Skeletal muscle satellite cell (primary cell): ENCODE results near the gene JPT1.
"Not testable (repeated sequence)": the region's sequence is repeated elsewhere in the genome, so short reads cannot be mapped to it uniquely, and the experiment has no call there.

Experiments
- H3K27me3 ChIP-seq: 2 replicates; pipeline ENCODE4 v1.7.0; 2013; ENCODE audit warnings: low read length; ENCODE audit not compliant: control insufficient read depth, insufficient read depth
- H3K36me3 ChIP-seq: 2 replicates; pipeline ENCODE4 v1.7.0; 2013; ENCODE audit warnings: mild to moderate bottlenecking, control low read depth, low read length; ENCODE audit not compliant: insufficient read depth
- H3K4me1 ChIP-seq: 2 replicates; pipeline ENCODE4 v1.7.0; 2013; ENCODE audit warnings: low read length; ENCODE audit not compliant: control insufficient read depth, insufficient read depth
- H3K4me2 ChIP-seq: 2 replicates; pipeline ENCODE4 v1.7.0; 2013; ENCODE audit warnings: mild to moderate bottlenecking, low read length
- H3K4me3 ChIP-seq: 2 replicates; pipeline ENCODE4 v1.7.0; 2013; ENCODE audit warnings: low read length
- H3K9ac ChIP-seq: 2 replicates; pipeline ENCODE4 v1.7.0; 2013; ENCODE audit warnings: mild to moderate bottlenecking, low read depth, low read length, moderate library complexity
- H3K9me3 ChIP-seq: replicated peaks from 2 replicates; pipeline ENCODE4 v1.7.0; 2013; ENCODE audit warnings: mild to moderate bottlenecking, control low read depth, low read length

JPT1 gene

GRCh38 chr17:75178453-75178852, 24.1 kb upstream of the JPT1 start:
- Histone ChIP-seq H3K36me3 (peaks cover 34% of the 10 kb centered on the region), H3K9ac (no peak overlapping the region), H3K27me3 (no peaks in the 10 kb centered on the region), H3K4me1 (peaks cover 6% of the 10 kb centered on the region), H3K9me3 (no peaks in the 10 kb centered on the region), H3K4me3 (no peak overlapping the region), H3K4me2 (no peak overlapping the region)

DNA sequence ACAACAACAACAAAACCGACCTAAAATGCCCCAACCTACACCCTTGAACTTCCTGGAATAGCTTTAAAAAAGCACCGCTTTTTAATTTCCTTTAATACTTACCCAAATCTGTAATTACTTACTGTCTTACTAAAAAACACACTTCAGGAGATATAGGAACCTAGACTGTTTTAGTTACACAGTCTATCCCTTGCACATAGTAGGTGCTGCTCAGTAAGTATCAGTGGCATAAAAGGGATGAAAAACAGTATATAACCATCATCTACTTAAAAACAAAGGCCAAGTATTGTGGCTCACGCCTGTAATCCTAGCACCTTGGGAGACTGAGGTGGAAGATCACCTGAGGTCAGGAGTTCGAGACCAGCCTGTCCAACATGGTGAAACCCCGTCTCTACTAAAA, 22.3 kb upstream of the JPT1 start:
- Histone ChIP-seq H3K27me3 (no peaks in the 10 kb centered on the region), H3K4me1 (peaks cover 2% of the 10 kb centered on the region), H3K4me2 (no peak overlapping the region), H3K4me3 (no peak overlapping the region), H3K9me3 (no peaks in the 10 kb centered on the region), H3K9ac (no peak overlapping the region), H3K36me3 (peaks cover 48% of the 10 kb centered on the region)

GRCh38 chr17:75174996-75175395, 20.7 kb upstream of the JPT1 start:
- Histone ChIP-seq H3K4me1 (peaks cover 2% of the 10 kb centered on the region), H3K9me3 (no peaks in the 10 kb centered on the region), H3K4me2 (no peak overlapping the region), H3K9ac (no peak overlapping the region), H3K36me3 (peaks cover 53% of the 10 kb centered on the region), H3K4me3 (no peak overlapping the region), H3K27me3 (no peaks in the 10 kb centered on the region)

GRCh38 chr17:75173526-75173925, 19.2 kb upstream of the JPT1 start:
- Histone ChIP-seq H3K4me3 (no peak overlapping the region), H3K4me1 (no peaks in the 10 kb centered on the region), H3K9me3 (no peaks in the 10 kb centered on the region), H3K27me3 (no peaks in the 10 kb centered on the region), H3K4me2 (no peak overlapping the region), H3K9ac (no peak overlapping the region), H3K36me3 (peaks cover 44% of the 10 kb centered on the region)

- H3K36me3 ChIP-seq, result peaks cover 46% of the 10 kb centered on the region
- H3K9me3 ChIP-seq, result no peaks in the 10 kb centered on the region
- H3K4me3 ChIP-seq, result no peak overlapping the region
- H3K27me3 ChIP-seq, result no peaks in the 10 kb centered on the region
- no peaks in the 10 kb centered on the region for H3K4me1 ChIP-seq
- H3K9ac ChIP-seq, result no peak overlapping the region
- no peak overlapping the region for H3K4me2 ChIP-seq
Observed at GRCh38 chr17:75168998-75169397, 14.7 kb upstream of the JPT1 start.

GRCh38 chr17:75164606-75165005, 10.3 kb upstream of the JPT1 start:
- H3K9ac ChIP-seq, H3K9me3 ChIP-seq, H3K4me3 ChIP-seq, H3K27me3 ChIP-seq, H3K4me2 ChIP-seq, H3K4me1 ChIP-seq: not testable (repeated sequence)
- H3K36me3 ChIP-seq, result peaks cover 25% of the 10 kb centered on the region

GRCh38 chr17:75163074-75163473, 8.8 kb upstream of the JPT1 start:
- no peaks in the 10 kb centered on the region for H3K27me3 ChIP-seq
- H3K9ac ChIP-seq, result no peak overlapping the region
- peaks cover 12% of the 10 kb centered on the region for H3K4me1 ChIP-seq
- peaks cover 25% of the 10 kb centered on the region for H3K36me3 ChIP-seq
- no peak overlapping the region for H3K4me3 ChIP-seq
- H3K9me3 ChIP-seq, result no peaks in the 10 kb centered on the region
- H3K4me2 ChIP-seq, result no peak overlapping the region

DNA sequence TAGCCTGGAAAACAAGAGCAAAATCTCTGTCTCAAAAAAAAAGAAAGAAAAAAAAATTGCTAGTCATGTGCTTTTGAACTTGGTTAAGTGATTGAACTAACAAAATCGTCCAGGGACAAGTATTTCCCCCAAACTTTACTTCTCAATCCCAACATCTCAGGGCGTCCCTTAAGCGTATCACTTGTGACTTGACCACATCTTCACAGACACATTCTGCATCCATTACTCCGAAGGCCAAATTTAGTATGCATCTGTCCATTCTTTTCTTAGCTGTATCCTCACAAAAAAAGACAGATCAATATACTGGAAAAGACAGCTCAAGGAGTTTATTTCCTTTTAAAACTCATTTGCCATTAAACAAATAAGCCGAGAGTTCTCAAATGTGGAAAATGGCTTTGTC, 5.9 kb upstream of the JPT1 start:
- Histone ChIP-seq H3K9me3 (no peaks in the 10 kb centered on the region), H3K27me3 (no peaks in the 10 kb centered on the region), H3K9ac (no peak overlapping the region), H3K4me3 (no peak overlapping the region), H3K36me3 (peaks cover 7% of the 10 kb centered on the region), H3K4me2 (no peak overlapping the region), H3K4me1 (peaks cover 14% of the 10 kb centered on the region)

GRCh38 chr17:75159196-75160031, 5.1 kb upstream of the JPT1 start:
- no peak overlapping the region for H3K9ac ChIP-seq

GRCh38 chr17:75158480-75158879, 4.2 kb upstream of the JPT1 start:
- not testable (repeated sequence) for H3K4me3 ChIP-seq, H3K9me3 ChIP-seq, H3K4me2 ChIP-seq, H3K36me3 ChIP-seq, H3K27me3 ChIP-seq, H3K9ac ChIP-seq
- peaks cover 20% of the 10 kb centered on the region for H3K4me1 ChIP-seq

More at GRCh38 chr17:75159196-75160031, 5.1 kb upstream of the JPT1 start:
- Histone ChIP-seq H3K36me3 (peaks cover 7% of the 10 kb centered on the region), H3K4me2 (no peak overlapping the region), H3K9me3 (no peaks in the 10 kb centered on the region), H3K4me3 (no peak overlapping the region), H3K4me1 (peaks cover 20% of the 10 kb centered on the region), H3K27me3 (no peaks in the 10 kb centered on the region)

DNA sequence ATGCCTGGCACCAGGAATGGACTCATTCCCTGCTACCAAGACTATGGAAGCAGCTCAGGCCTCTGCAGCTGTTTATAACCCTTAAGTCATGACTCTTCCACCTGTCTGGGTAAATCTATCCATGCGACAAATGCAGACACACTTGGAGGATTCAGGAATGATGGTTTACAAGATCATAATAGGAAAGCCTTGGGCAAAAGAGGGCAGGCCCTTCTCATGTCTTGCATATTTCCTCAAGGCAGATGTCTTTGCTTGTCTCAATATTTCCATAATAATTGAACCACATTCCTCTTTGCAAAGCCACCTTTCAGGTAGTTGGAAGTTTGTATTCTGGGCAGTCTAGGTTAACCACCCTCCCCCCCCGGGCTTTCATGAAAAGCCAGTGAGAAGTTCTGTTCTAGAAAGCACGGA, 884 bp upstream of the JPT1 start:
- peaks cover 34% of the 10 kb centered on the region for H3K4me1 ChIP-seq
- H3K9ac ChIP-seq, result no peak overlapping the region
- H3K4me2 ChIP-seq, result peak overlapping the region; percentile 81
- H3K36me3 ChIP-seq, result no peaks in the 10 kb centered on the region
- H3K4me3 ChIP-seq, result no peak overlapping the region
- no peaks in the 10 kb centered on the region for H3K9me3 ChIP-seq
- no peaks in the 10 kb centered on the region for H3K27me3 ChIP-seq

DNA sequence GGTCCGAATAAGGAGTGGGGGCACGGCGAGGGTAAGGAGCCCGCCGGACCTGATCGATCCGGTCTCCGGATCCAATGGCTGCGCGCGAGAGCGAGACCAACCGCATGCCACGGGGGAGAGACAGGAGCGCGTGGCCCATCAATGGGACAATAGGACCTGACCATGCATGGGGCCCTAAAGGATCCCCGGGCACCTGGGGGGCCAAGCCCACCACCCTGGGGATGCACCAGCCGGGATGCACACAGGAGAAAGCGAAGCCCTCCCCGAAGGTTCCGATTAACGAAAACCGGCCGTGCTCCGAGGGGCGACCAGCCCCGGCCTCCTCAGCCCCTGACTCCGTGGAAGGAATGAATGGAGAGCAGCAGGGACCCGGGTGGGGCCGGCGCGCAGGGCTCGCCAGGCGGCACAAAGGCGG, 525 bp downstream of the JPT1 start:
- no peaks in the 10 kb centered on the region for H3K9me3 ChIP-seq
- peaks cover 1% of the 10 kb centered on the region for H3K36me3 ChIP-seq
- H3K4me3 ChIP-seq, result peak overlapping the region; percentile 98
- peaks cover 24% of the 10 kb centered on the region for H3K4me1 ChIP-seq
- peak overlapping the region; percentile 85 for H3K4me2 ChIP-seq
- peak overlapping the region; percentile 91 for H3K9ac ChIP-seq
- H3K27me3 ChIP-seq, result no peaks in the 10 kb centered on the region
